LNCAP (cell line): ENCODE measurements around the gene IL18.

ENCODE experiments used
- TF ChIP-seq, protein P1 (sequence below): fragments of 450-650 bp; IDR thresholded peaks from 2 replicates; pipeline ENCODE4 v1.5.1; 2017; ENCODE audit warnings: mild to moderate bottlenecking

Gene IL18

DNA sequence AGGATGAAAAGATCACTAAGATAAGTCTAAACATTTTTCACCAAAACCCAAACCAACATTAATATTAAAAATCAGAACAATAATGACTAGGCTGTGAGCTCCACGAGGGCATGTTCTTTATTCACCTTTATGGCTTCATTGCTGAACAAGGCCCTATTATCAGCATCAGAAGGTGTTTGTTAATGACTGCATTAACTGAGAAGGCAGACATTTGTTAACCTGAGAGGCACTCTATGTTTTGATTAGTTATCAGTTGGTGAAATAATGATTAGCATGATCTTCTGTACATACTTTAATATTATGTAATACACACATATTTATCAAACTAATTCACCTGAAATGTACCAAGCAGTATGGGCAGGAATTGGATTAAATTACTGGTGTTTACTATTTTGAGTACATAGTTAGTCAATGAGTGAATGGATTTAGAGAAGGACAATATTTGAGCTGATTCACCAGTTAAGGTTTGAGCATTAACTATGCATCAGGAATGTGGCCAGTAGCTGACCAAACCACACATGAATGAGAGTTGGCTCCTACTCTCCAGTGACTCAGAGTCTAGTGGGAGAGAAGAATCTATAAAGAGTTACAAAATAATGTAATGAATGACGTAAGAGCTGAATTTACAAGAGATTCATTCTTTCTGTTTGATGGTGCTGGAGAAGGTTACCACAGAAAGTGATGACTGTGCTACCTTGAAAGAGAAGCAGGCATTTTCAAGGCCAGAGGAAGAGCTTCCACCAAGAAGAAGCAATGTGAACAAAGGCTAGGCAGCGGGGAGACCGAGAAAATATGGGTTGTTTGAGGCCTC, 6.7 kb downstream of the IL18 start:
- TF ChIP-seq, protein P1, sequence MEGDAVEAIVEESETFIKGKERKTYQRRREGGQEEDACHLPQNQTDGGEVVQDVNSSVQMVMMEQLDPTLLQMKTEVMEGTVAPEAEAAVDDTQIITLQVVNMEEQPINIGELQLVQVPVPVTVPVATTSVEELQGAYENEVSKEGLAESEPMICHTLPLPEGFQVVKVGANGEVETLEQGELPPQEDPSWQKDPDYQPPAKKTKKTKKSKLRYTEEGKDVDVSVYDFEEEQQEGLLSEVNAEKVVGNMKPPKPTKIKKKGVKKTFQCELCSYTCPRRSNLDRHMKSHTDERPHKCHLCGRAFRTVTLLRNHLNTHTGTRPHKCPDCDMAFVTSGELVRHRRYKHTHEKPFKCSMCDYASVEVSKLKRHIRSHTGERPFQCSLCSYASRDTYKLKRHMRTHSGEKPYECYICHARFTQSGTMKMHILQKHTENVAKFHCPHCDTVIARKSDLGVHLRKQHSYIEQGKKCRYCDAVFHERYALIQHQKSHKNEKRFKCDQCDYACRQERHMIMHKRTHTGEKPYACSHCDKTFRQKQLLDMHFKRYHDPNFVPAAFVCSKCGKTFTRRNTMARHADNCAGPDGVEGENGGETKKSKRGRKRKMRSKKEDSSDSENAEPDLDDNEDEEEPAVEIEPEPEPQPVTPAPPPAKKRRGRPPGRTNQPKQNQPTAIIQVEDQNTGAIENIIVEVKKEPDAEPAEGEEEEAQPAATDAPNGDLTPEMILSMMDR, result no peak

DNA sequence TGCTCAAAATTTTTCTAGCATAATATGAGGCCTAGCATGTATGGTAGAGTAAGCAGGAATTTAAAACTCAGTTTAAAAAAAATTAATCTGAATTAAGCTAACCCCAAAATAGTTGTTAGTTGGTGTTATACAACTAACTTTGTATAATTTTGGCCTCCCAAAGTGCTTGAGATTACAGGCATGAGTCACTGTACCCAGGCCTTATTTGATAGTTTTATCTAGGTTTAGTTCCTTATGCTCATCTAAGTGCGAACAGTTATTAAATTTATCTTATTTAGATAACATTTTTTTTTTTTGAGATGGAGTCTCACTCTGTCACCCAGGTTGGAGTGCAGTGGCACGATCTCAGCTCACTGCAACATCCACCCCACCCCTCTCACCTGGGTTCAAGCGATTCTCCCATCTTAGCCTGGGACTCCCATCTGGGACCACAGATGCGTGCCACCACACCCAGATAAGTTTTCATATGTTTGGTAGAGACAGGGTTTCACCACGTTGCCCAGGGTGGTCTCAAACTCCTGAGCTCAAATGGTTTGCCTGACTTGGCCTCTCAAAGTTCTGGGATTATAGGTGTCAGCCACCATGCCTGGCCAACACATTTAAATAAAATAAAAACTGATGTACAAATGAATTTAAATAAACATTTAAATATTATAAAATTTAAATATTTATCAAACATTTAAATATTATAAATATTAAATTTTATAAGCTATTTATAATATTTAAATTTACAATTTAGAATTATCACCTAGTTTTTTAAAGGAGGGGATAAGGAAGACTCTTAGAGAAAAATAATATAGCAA, 7.5 kb downstream of the IL18 start:
- TF ChIP-seq, protein P1, result no peak

DNA sequence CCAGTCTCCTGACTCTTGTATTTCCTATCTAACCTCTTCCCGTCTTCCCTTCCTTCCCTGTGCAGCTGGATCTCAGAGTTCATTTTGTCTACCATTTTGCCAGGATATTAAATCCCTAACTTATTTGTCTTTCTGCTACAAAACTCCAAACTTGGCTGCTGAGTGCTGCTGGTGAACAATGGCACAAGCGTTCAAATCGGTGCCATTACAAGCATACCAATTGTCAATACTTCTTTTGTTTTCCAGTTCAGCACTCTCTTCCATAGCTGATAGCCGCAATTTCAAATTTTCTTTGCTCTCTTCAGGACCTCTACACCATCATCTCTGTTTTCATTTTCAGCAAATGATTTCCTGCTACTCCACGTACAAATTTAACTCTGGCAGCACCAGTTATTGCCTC, 13.4 kb downstream of the IL18 start:
- TF ChIP-seq, protein P1, result no peak

DNA sequence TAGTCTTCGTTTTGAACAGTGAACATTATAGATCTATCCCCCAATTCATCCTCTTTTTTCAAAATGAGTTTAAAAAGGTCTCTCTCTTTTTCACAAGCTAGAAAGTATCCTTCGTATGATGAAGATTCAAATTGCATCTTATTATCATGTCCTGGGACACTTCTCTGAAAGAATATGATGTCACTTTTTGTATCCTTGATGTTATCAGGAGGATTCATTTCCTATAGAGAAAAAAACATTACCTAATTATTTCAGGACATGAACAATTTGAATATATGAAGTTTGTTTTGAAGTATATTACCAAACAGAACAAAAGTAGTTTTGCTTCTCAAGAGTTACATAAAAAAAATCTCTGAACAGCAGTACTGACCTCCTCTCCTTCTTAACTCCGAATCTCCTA, 20.3 kb downstream of the IL18 start:
- TF ChIP-seq, protein P1, result no peak

DNA sequence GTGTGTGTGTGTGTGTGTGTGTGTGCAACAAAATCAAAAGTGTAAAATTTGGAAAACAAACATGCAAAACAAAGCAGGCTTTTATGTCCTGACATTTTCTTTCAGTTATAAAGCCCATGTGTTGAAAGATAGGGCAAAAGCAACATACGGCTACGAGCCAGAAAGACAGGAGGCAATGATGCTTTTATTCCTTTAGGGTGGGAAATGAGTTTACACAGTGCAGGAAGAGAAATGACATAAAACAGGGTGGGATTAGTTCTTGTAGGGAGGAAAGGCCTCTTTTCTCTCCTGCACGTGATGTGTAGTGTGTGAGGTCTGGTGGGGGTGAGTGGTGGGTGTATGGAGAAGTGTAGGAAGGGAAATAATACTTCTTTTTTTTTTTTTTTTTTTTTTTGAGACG, 29.4 kb downstream of the IL18 start:
- TF ChIP-seq, protein P1, result no peak

DNA sequence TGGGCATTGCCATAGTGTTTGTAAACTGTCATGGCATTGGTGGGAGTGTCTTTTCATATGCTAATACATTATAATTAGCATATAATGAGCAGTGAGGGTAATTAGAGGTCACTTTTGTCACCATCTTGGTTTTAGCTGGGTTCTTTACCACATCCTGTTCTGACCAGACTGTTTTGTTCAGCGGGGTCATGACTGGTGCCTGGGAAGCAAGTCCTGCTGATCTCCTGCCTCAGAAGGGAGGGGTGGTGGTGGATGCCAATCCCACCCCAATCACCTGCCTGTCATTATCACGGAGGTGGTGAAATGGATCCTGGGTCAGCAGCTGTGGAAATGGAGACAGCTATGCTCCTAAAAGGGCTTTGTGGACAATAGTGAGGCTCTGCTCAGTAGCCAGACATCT, 31.2 kb downstream of the IL18 start:
- TF ChIP-seq, protein P1, result no peak

DNA sequence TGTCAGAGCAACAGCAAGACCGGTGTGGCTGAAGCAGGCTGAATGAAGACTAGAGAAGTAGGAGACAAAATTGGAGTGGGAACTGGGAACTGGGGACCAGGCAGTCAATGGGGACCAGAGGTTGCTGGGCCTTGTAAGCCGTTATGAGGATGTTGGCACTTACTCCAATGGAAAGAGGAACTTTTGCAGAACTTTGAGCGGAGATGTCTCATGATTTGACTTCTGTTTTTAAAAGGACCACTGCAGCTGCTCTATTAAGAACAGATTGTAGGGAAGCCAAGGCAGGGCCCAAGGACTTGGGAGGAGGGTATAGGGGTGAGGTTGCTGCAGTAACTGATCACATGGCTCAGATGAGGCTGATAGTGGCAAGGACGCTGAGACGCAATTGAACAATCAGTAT, 34.2 kb downstream of the IL18 start:
- TF ChIP-seq, protein P1, result no peak
